ENCODE results near the gene CES4A. TPM values are rescaled to one million over a fixed set of nuclear protein-coding genes. Genes with fewer than 3 reads are reported as not detected.
A peak's percentile ranks its signal among the peaks of the same experiment; 100 is the strongest.

The CES4A gene
- total and polyA plus RNA-seq, 2 of the 13 experiments (the other 11 are each of a cell fraction or from before 2014, with no cell fraction given) = 0.09 to 0.17 TPM

- TF ChIP-seq PHF21A (CRISPR knock-in tag; IDR thresholded peaks at IDR 0.05) = 0 out of 2 replicates have a peak, but pooled peaks have one; percentile 36
- no peak for TF ChIP-seq ZNF234 (CRISPR knock-in tag; conservative IDR thresholded peaks at IDR 0.05)
- TF ChIP-seq ZNF430 (CRISPR knock-in tag; IDR thresholded peaks at IDR 0.05) = peak; percentile 56; the same call in 1 of the 2 replicates
- peak; percentile 51; the same call in 1 of the 2 replicates for TF ChIP-seq MXD4 (CRISPR knock-in tag; IDR thresholded peaks at IDR 0.05)
- no peak for TF ChIP-seq SRSF9 (IDR thresholded peaks at IDR 0.05; ENCODE audit: borderline replicate concordance, insufficient read depth, low read depth, low read length, poor library complexity, severe bottlenecking)
- TF ChIP-seq ZUFSP (CRISPR knock-in tag; IDR thresholded peaks at IDR 0.05; ENCODE audit: borderline replicate concordance) = no peak
- peak; percentile 46; the same call in 1 of the 2 replicates for TF ChIP-seq ERF (CRISPR knock-in tag; IDR thresholded peaks at IDR 0.05)
- TF ChIP-seq NR2F6 (IDR thresholded peaks at IDR 0.05) = peak; percentile 69
- TF ChIP-seq NR2F6 (CRISPR knock-in tag; IDR thresholded peaks at IDR 0.05) = peak; percentile 73; the same call in 1 of the 2 replicates
- TF ChIP-seq ZFX (CRISPR knock-in tag; IDR thresholded peaks at IDR 0.05; ENCODE audit: low read depth) = peak; percentile 45; the same call in 1 of the 2 replicates
- TF ChIP-seq CEBPG (CRISPR knock-in tag; IDR thresholded peaks at IDR 0.05) = peak; percentile 58; the same call in 1 of the 2 replicates
- 0 out of 2 replicates have a peak, but pooled peaks have one; percentile 24 for TF ChIP-seq TGIF2 (CRISPR knock-in tag; IDR thresholded peaks at IDR 0.05)
- peak; percentile 60 for TF ChIP-seq ARID5B (CRISPR knock-in tag; IDR thresholded peaks at IDR 0.05)
- no peak for TF ChIP-seq LCORL (IDR thresholded peaks at IDR 0.05)
- peak; percentile 62; the same call in 1 of the 2 replicates for TF ChIP-seq LCORL (CRISPR knock-in tag; IDR thresholded peaks at IDR 0.05)
- TF ChIP-seq ZNF607 (CRISPR knock-in tag; IDR thresholded peaks at IDR 0.05; ENCODE audit: borderline replicate concordance) = no peak
- peak; percentile 50; the same call in 1 of the 2 replicates for TF ChIP-seq YEATS2 (CRISPR knock-in tag; IDR thresholded peaks at IDR 0.05; ENCODE audit: borderline replicate concordance)
- TF ChIP-seq, protein P1, sequence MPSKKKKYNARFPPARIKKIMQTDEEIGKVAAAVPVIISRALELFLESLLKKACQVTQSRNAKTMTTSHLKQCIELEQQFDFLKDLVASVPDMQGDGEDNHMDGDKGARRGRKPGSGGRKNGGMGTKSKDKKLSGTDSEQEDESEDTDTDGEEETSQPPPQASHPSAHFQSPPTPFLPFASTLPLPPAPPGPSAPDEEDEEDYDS (CRISPR knock-in tag; IDR thresholded peaks at IDR 0.05) = 0 out of 2 replicates have a peak, but pooled peaks have one; percentile 28
- no peak for TF ChIP-seq CBX2 (IDR thresholded peaks at IDR 0.05; ENCODE audit: low read depth, low read length)
- 0 out of 2 replicates have a peak, but pooled peaks have one; percentile 44 for TF ChIP-seq CBX2 (CRISPR knock-in tag; IDR thresholded peaks at IDR 0.05; ENCODE audit: low read depth)
- 0 out of 2 replicates have a peak, but pooled peaks have one; percentile 20 for TF ChIP-seq IRF9 (CRISPR knock-in tag; IDR thresholded peaks at IDR 0.05; ENCODE audit: borderline replicate concordance)
- TF ChIP-seq ZBTB8A (CRISPR knock-in tag; IDR thresholded peaks at IDR 0.05; ENCODE audit: borderline replicate concordance, low read depth) = no peak
- TF ChIP-seq ZNF292 (CRISPR knock-in tag; IDR thresholded peaks at IDR 0.05; ENCODE audit: borderline replicate concordance, low read depth) = peak; percentile 63; the same call in 1 of the 2 replicates
- no peak for TF ChIP-seq NR2F2 (IDR thresholded peaks at IDR 0.05; ENCODE audit: borderline replicate concordance, low read depth)
Observed at GRCh38 chr16:66988197-66988788, at the start of gene CES4A (continued).
